Thoracic aorta (tissue), 2 donors: ENCODE data around the gene AMZ2. TPM values are rescaled to one million over a fixed set of nuclear protein-coding genes. Genes with fewer than 3 reads are reported as not detected.
"Not testable (repeated sequence)": the region's sequence is repeated elsewhere in the genome, so short reads cannot be mapped to it uniquely, and the experiment has no call there.

Experiments used
- ATAC-seq: fragments of 150-250 bp; one replicate; pipeline ENCODE4 v1.8.0; 2017; ENCODE audit warnings: low read depth; ENCODE audit not compliant: insufficient number of reproducible peaks, low FRiP score
- DNase-seq: peaks from one replicate; pipeline ENCODE4 v3.0.0-alpha.2; 2020; ENCODE audit warnings: low spot score
- H3K27ac ChIP-seq, 2 donors: fragments of 200-600 bp; sonication (generic); 1 replicate in 1 of 2; 2 replicates in 1 of 2; pipeline ENCODE4 v1.5.1; 2016; ENCODE audit warnings: mild to moderate bottlenecking in 2 of 2, moderate library complexity in 2 of 2
- H3K27me3 ChIP-seq: fragments of 200-600 bp; sonication (generic); replicated peaks from 2 replicates; pipeline ENCODE4 v1.6.0; 2016; ENCODE audit warnings: mild to moderate bottlenecking; ENCODE audit not compliant: insufficient read depth
- H3K36me3 ChIP-seq: fragments of 200-600 bp; sonication (generic); one replicate; pipeline ENCODE4 v1.5.1; 2016
- H3K4me1 ChIP-seq, 2 donors: fragments of 200-600 bp; sonication (generic); 1 replicate in 1 of 2; 2 replicates in 1 of 2; pipeline versions ENCODE4 v1.5.1 to v1.6.0; 2016; ENCODE audit warnings: low read depth in 2 of 2, mild to moderate bottlenecking in 1 of 2; ENCODE audit not compliant: control insufficient read depth in 1 of 2
- H3K4me3 ChIP-seq: fragments of 200-600 bp; sonication (generic); 2 replicates; pipeline ENCODE4 v1.5.1; 2016; ENCODE audit warnings: mild to moderate bottlenecking
- H3K9me3 ChIP-seq: fragments of 200-600 bp; sonication (generic); 2 replicates; pipeline ENCODE4 v1.5.1; 2016
- CTCF ChIP-seq: fragments of 200-600 bp; sonication (generic); IDR thresholded peaks from one replicate; pipeline ENCODE4 v1.5.1; 2019; ENCODE audit warnings: antibody characterized with exemption
- total RNA-seq, 2 donors: library from RNA; depleted of rRNA; stranded (reverse); fragments of >200 nt; gene quantifications; one replicate each; pipeline versions ENCODE4 v1.1.0 to v1.2.3, GENCODE V29; 2016

Gene AMZ2
- total RNA-seq, 2 donors from 2014 or later: 28.7 to 42.6 TPM

DNA sequence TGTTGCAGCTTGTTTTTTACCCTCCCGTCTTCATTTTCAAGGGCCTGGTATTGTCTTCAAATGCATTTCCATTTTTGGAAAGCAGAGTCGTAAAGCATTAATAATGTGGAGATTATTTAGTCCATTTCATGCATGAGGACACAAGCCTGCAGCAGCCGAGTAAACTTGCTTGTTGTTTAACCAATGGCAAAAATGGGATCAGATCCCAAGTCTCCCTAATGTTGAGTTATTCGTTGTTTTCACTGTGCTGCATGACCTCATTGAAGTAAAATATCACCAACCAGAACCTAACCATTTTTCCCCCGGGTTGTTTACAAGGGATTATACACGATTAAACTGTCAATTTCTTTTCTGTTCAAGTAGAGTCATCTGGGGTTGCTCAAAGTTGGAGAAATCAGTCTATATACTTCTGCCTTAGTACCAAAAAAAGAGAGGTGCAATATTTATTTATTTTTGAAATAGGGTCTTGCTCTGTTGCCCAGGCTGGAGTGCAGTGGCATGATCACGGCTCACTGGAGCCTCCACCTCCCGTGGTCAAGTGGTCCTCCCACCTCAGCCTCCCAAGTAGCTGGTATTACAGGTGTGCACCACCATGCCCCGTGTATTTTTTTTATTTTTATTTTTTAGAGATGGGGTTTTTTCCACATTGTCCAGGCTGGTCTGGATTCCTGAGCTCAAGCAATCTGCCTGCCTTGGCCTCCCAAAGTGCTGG lies 12.4 kb downstream of the AMZ2 start:
- Histone ChIP-seq H3K36me3 (peaks cover 10% of the 10 kb centered on the region), H3K4me1 (peaks cover 0 to 13% of the 10 kb centered on the region in 2 donors), H3K27ac (no peak overlapping the region), H3K4me3 (no peak overlapping the region), H3K27me3 (no peaks in the 10 kb centered on the region), H3K9me3 (no peaks in the 10 kb centered on the region)
- DNase-seq (no peak), ATAC-seq (no peak)
- TF ChIP-seq CTCF: no peak

GRCh38 chr17:68262467-68262866 lies 14.6 kb downstream of the AMZ2 start:
- Histone ChIP-seq H3K4me1 (peaks cover 0 to 13% of the 10 kb centered on the region in 2 donors), H3K4me3 (peak overlapping the region; percentile 30), H3K27ac (peak overlapping the region in 1 of 2 donors; percentile 34)
- not testable (repeated sequence) for H3K9me3 ChIP-seq, DNase-seq, ATAC-seq, H3K27me3 ChIP-seq, H3K36me3 ChIP-seq

GRCh38 chr17:68263101-68263681 lies 15.3 kb downstream of the AMZ2 start:
- not testable (repeated sequence) for H3K9me3 ChIP-seq, H3K27me3 ChIP-seq, H3K36me3 ChIP-seq, DNase-seq
- peak; percentile 68 for TF ChIP-seq CTCF
- Histone ChIP-seq H3K27ac (peak overlapping the region in 1 of 2 donors; percentile 34), H3K4me1 (peaks cover 0 to 13% of the 10 kb centered on the region in 2 donors), H3K4me3 (peak overlapping the region; percentile 30)
- peak; percentile 68 for ATAC-seq

GRCh38 chr17:68265833-68266232 lies 18.0 kb downstream of the AMZ2 start:
- not testable (repeated sequence) for H3K9me3 ChIP-seq, DNase-seq, H3K27me3 ChIP-seq, H3K4me1 ChIP-seq, ATAC-seq, H3K36me3 ChIP-seq, H3K4me3 ChIP-seq, H3K27ac ChIP-seq

GRCh38 chr17:68273722-68274121 lies 25.9 kb downstream of the AMZ2 start:
- Histone ChIP-seq H3K9me3 (peaks cover 6% of the 10 kb centered on the region), H3K27me3 (no peaks in the 10 kb centered on the region), H3K36me3 (no peaks in the 10 kb centered on the region), H3K4me1 (no peaks in the 10 kb centered on the region), H3K4me3 (no peak overlapping the region), H3K27ac (no peak overlapping the region)
- TF ChIP-seq CTCF: no peak
- DNase-seq (no peak), ATAC-seq (no peak)

DNA sequence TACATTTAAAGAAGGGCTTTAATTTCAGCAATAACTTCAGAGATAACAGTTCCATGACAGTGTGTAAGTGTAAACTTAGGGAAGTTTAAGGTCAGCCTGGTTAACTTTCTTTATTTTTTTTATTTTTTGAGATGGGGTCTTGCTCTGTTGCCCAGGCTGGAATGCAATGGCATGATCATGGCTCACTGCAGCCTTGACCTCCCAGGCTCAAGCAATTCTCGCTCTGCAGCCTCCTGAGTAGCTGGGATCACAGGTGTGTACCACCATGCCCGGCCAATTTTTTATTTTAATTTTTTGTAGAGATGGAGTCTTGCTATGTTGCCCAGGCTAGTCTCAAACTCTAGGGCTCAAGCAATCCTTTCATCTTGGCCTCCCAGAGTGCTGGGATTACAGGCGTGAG lies 28.5 kb downstream of the AMZ2 start:
- H3K4me1 ChIP-seq, H3K27me3 ChIP-seq, H3K36me3 ChIP-seq, ATAC-seq, H3K27ac ChIP-seq, H3K4me3 ChIP-seq, DNase-seq, H3K9me3 ChIP-seq: not testable (repeated sequence)
